DMS53 (cell line): Measurements from ENCODE around the gene EXOSC7.

Experiments used
- DNase-seq: peaks from one replicate; lab custom pipeline; 2025; lab: John Stamatoyannopoulos, UW

The EXOSC7 gene

GRCh38 chr3:45055411-45056143 lies 79.5 kb downstream of the EXOSC7 start:
- DNase-seq: peak; percentile 9

DNA sequence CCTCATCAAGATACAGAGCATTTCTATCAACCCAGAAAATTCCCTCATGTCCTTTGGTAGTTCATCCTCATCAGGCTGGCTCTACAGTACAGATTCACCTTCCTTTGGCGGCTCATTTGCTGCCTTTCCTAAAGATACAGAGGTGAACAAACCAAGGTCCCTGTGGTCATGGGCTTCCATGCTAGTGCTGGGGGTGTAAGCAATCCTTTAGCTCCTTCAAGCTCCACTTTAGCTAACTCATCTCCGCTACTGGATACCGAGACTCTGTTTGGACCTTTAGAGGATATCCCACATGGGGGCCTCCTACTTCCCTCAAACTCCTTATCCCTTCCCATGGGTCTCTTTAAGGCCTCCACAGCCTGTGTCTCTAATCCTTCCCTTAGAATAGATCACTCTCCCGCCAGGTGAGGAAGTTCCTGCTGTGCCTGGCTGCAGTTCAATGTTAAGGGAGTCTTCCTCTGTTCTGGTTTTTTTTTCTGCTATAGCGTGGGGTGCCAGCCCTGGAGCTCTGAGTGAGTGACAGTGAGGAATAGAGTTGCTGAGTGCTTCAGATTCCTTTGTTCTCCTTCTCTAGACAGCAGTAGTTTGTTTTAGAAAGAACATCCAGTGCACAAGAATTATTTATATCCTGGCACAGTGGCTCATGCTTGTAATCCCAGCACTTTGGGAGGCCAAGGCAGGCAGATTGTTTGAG lies 80.7 kb downstream of the EXOSC7 start:
- DNase-seq: no peak

- no peak for DNase-seq
These were observed 81.5 kb downstream of the EXOSC7 start for GRCh38 chr3:45057557-45057956.

GRCh38 chr3:45059132-45059531 lies 83.1 kb downstream of the EXOSC7 start:
- DNase-seq: no peak

- no peak for DNase-seq
These were observed 84.3 kb downstream of the EXOSC7 start for GRCh38 chr3:45060165-45060892.
